Measurements from ENCODE around the gene PCDHA10.

Gene PCDHA10

DNA sequence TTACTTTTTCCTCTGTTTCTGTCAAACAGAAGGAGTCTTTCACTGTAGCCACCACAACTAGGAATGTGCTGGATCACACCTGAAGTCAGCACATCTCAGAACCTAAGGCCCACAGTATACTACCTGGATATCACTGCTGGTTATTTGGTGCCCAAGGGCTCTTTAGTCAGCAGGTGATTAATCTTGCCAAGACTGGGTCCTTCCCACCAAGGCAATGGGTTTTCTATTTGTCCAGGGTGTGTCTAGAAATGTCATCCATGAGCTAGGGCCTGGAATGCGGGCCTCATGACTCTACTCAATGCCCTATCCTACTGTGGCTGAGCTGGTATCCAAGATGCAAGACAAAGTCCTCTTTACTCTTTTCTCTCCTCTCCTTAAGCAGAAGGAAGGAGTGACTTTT lies 60.6 kb downstream of the PCDHA10 start:
- DNase-seq (ENCODE audit: insufficient read length, low spot score): no peak
- TF ChIP-seq POLR2A (IDR thresholded peaks at IDR 0.05; ENCODE audit: low read depth, low read length): no peak
- FAIRE-seq: no peak

All from H54 (cell line).